ENCODE results near the gene TAOK3. TPM values are rescaled to one million over a fixed set of nuclear protein-coding genes. Genes with fewer than 3 reads are reported as not detected.

TAOK3 gene
- total and polyA plus RNA-seq, 2 of the 8 experiments (the other 6 are each of a cell fraction or from before 2014, with no cell fraction given) = 5.2 to 9.3 TPM

DNA sequence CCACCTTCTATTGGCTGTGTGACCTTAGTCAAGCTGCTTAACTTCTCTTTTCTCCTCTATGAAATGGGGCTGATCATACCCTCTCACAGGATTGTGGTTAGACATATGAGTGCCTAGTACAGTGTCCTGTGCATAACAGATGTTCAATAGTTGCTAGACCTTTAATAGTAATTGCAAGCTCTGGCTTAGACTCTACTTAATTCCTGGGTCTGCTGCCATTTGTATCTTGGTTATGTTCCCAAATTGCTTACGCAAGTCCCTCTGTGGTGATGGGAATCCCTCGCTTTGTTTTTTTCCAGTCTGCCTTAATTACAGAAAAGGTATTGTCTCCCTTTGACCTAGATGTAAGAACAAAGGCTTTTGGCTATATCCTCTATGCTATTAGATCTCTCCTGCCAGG is 18.7 kb upstream of the TAOK3 start (continued):
- TF ChIP-seq SAP30 (IDR thresholded peaks at IDR 0.05; ENCODE audit: insufficient read depth, insufficient replicate concordance, low read length) (no peak), JUND (IDR thresholded peaks at IDR 0.05; ENCODE audit: low read length) (no peak), CBX5 (IDR thresholded peaks at IDR 0.05; ENCODE audit: low read depth, low read length) (no peak), FOSL1 (IDR thresholded peaks at IDR 0.05; ENCODE audit: insufficient read depth, low read depth, low read length) (no peak), SUZ12 (IDR thresholded peaks at IDR 0.05; ENCODE audit: low read length) (no peak), TBP (IDR thresholded peaks at IDR 0.05; ENCODE audit: low read depth, low read length) (no peak)
- TF ChIP-seq, protein P1, sequence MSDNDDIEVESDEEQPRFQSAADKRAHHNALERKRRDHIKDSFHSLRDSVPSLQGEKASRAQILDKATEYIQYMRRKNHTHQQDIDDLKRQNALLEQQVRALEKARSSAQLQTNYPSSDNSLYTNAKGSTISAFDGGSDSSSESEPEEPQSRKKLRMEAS (IDR thresholded peaks at IDR 0.05) = no peak
